Cerebellar cortex (tissue), 1 donor: ENCODE data around the gene CNTN4.

ENCODE experiments used
- DNase-seq: peaks from one replicate; pipeline ENCODE4 v3.0.0-alpha.2; 2015; ENCODE audit warnings: low spot score

CNTN4 gene

GRCh38 chr3:2861120-2861519 is 762.5 kb downstream of the CNTN4 start:
- no peak for DNase-seq

GRCh38 chr3:2861920-2862319 is 763.3 kb downstream of the CNTN4 start:
- no peak for DNase-seq

GRCh38 chr3:2862366-2862765 is 763.7 kb downstream of the CNTN4 start:
- DNase-seq = no peak

GRCh38 chr3:2863127-2863526 is 764.5 kb downstream of the CNTN4 start:
- DNase-seq = no peak

- DNase-seq = no peak
Observed at GRCh38 chr3:2869905-2870304, 771.2 kb downstream of the CNTN4 start.

GRCh38 chr3:2870724-2871333 is 772.2 kb downstream of the CNTN4 start:
- DNase-seq = peak; percentile 34

GRCh38 chr3:2872884-2873283 is 774.2 kb downstream of the CNTN4 start:
- DNase-seq = no peak

- peak; percentile 86 for DNase-seq
Observed at GRCh38 chr3:2873986-2874385, 775.3 kb downstream of the CNTN4 start.

- no peak for DNase-seq
Observed at GRCh38 chr3:2875699-2876098, 777.0 kb downstream of the CNTN4 start.

- peak; percentile 78 for DNase-seq
Observed at GRCh38 chr3:2876362-2876761, 777.7 kb downstream of the CNTN4 start.

GRCh38 chr3:2879023-2879422 is 780.4 kb downstream of the CNTN4 start:
- DNase-seq = no peak

- no peak for DNase-seq
Observed at GRCh38 chr3:2879587-2879986, 780.9 kb downstream of the CNTN4 start.

GRCh38 chr3:2880218-2880756 is 781.6 kb downstream of the CNTN4 start:
- DNase-seq = no peak

GRCh38 chr3:2883283-2883682 is 784.6 kb downstream of the CNTN4 start:
- DNase-seq = no peak

GRCh38 chr3:2888592-2888991 is 789.9 kb downstream of the CNTN4 start:
- no peak for DNase-seq

GRCh38 chr3:2889736-2890135 is 791.1 kb downstream of the CNTN4 start:
- no peak for DNase-seq

- no peak for DNase-seq
Observed at GRCh38 chr3:2896308-2896939, 797.8 kb downstream of the CNTN4 start.

- no peak for DNase-seq
Observed at GRCh38 chr3:2897821-2898220, 799.2 kb downstream of the CNTN4 start.

GRCh38 chr3:2898591-2899353 is 800.1 kb downstream of the CNTN4 start:
- DNase-seq = peak; percentile 18

- DNase-seq = no peak
Observed at GRCh38 chr3:2904054-2904453, 805.4 kb downstream of the CNTN4 start.

- DNase-seq = no peak
Observed at GRCh38 chr3:2908693-2909351, 810.2 kb downstream of the CNTN4 start.

- DNase-seq = no peak
Observed at GRCh38 chr3:2910997-2911396, 812.3 kb downstream of the CNTN4 start.

- no peak for DNase-seq
Observed at GRCh38 chr3:2915826-2916225, 817.2 kb downstream of the CNTN4 start.
